Activated T-helper 1 cell treated with anti-CD3 and anti-CD28 coated beads, Interleukin-12 subunit alpha, Interleukin-12 subunit beta, Interleukin-2, Interleukin-4 antibody, amounts not matched to agents 30 ng/mL and 10 ng/mL and 1 ng/mL, durations not matched to agents 14 hours and 24 hours and 36 hours (primary cell): Measurements from ENCODE around the gene TMEM143. TPM values are rescaled to one million over a fixed set of nuclear protein-coding genes. Genes with fewer than 3 reads are reported as not detected.

Source experiments
- DNase-seq: peaks from one replicate; pipeline ENCODE4 v3.0.0; 2021; ENCODE audit warnings: low spot score
- H3K27ac Mint-ChIP-seq: one replicate; pipeline ENCODE4 v1.8.0; 2021; ENCODE audit warnings: mild to moderate bottlenecking, mixed read lengths
- H3K27me3 Mint-ChIP-seq: one replicate; pipeline ENCODE4 v1.8.0; 2022; ENCODE audit warnings: mild to moderate bottlenecking, moderate library complexity, mixed read lengths; ENCODE audit not compliant: insufficient read depth
- H3K36me3 Mint-ChIP-seq: one replicate; pipeline ENCODE4 v1.8.0; 2021; ENCODE audit warnings: low read depth, mixed read lengths
- H3K4me1 Mint-ChIP-seq: one replicate; pipeline ENCODE4 v1.8.0; 2021; ENCODE audit warnings: low read depth, mixed read lengths
- H3K4me3 Mint-ChIP-seq: one replicate; pipeline ENCODE4 v1.8.0; 2021; ENCODE audit warnings: mild to moderate bottlenecking, moderate library complexity, mixed read lengths
- H3K9me3 Mint-ChIP-seq: one replicate; pipeline ENCODE4 v1.8.0; 2021; ENCODE audit warnings: mixed read lengths
- intact Hi-C: fragments of 100-400 bp; cut with micrococcal nuclease; formaldehyde crosslinking; loops from one replicate; pipeline ENCODE4 v1.15.1; 2024
- total RNA-seq: library from RNA; stranded (reverse); gene quantifications from 2 replicates; pipeline ENCODE4 v1.2.3, GENCODE V29; 2022

Gene TMEM143
- total RNA-seq, 1 donor from 2014 or later = 14.9 TPM

DNA sequence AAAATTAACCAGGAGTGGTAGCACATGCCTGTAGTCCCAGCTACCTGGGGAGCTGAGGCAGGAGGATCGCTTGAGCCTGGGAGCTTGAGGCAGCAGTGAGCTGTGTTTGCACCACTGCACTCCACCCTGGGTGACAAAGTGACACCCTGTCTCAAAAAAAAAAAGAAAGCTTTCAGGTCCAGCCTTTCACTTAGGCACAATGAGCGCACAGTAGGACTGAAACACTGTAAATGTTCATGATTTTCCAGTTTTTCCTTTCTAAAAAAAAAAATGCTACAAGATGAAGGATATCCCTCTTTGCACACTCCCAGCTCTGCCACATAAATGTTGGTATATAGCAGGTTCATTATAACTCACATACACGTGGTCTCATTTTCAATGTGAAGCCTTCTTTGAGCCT is 76.0 kb downstream of the TMEM143 start:
- Mint-ChIP-seq H3K27ac (no peak overlapping the region), H3K36me3 (no peaks in the 10 kb centered on the region), H3K4me3 (no peak overlapping the region), H3K27me3 (peaks cover 12% of the 10 kb centered on the region), H3K9me3 (no peaks in the 10 kb centered on the region), H3K4me1 (peaks cover 7% of the 10 kb centered on the region)
- intact Hi-C loops = no loop called here
- DNase-seq = no peak

DNA sequence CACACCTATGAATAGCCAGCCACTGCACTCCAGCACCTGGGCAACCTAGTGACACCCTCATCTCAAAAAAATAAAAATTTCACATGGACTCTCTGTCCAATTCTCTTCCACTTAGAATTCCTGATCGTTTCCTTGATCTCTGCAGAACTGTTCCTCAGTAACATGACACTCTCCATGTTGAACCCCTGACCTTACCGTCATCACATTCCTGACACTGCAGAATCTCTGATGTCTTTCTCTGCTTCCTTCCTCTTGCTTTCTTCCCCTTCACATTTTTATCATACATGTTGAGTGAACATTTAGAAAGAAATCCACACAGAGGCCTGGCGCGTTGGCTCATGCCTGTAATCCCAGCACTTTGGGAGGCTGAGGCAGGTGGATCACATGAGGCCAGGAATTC is 78.8 kb downstream of the TMEM143 start:
- H3K27ac Mint-ChIP-seq = no peak overlapping the region
- intact Hi-C loops = no loop called here
- no peaks in the 10 kb centered on the region for H3K4me1 Mint-ChIP-seq
- no peak overlapping the region for H3K4me3 Mint-ChIP-seq
- no peaks in the 10 kb centered on the region for H3K36me3 Mint-ChIP-seq
- no peak for DNase-seq
- no peaks in the 10 kb centered on the region for H3K9me3 Mint-ChIP-seq
- H3K27me3 Mint-ChIP-seq = peaks cover 3% of the 10 kb centered on the region

DNA sequence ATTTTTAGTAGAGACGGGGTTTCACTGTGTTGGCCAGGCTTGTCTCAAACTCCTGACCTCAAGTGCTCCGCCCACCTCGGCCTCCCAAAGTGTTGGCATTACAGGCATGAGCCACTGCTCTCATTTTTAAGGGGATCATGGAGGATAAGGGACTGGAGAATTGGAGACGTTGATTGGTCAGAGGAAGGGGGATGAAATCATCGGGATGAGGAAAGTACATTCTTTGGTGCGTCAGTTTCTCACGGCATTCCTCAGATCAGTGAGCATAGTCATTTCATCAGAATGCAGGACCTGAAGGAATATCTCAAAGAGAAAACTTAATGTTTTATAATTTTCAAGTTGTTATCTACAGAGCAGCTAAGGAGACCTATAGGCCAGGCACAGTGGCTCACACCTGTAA is 79.8 kb downstream of the TMEM143 start:
- no peak for DNase-seq
- no peak overlapping the region for H3K27ac Mint-ChIP-seq
- no peaks in the 10 kb centered on the region for H3K4me1 Mint-ChIP-seq
- intact Hi-C loops = no loop called here
- H3K4me3 Mint-ChIP-seq = no peak overlapping the region
- no peaks in the 10 kb centered on the region for H3K27me3 Mint-ChIP-seq
- H3K9me3 Mint-ChIP-seq = no peaks in the 10 kb centered on the region
- H3K36me3 Mint-ChIP-seq = no peaks in the 10 kb centered on the region

Other genes starting within 250 kb of the TMEM143 start
- 133 and 140 TPM in 2 replicates for gene LIG1, start 193.6 kb downstream of the TMEM143 start, total RNA-seq
- 8.4 and 9.5 TPM in 2 replicates for gene ZSWIM9, start 193.3 kb downstream of the TMEM143 start, total RNA-seq
- 117 and 130 TPM in 2 replicates for gene CARD8, start 108.0 kb downstream of the TMEM143 start, total RNA-seq
- 0.37 and 0.41 TPM in 2 replicates for gene ZNF114, start 93.9 kb downstream of the TMEM143 start, total RNA-seq
- 249 and 253 TPM in 2 replicates for gene EMP3, start 38.4 kb downstream of the TMEM143 start, total RNA-seq
- gene SYNGR4, start 427 bp upstream of the TMEM143 start, total RNA-seq = 0.61 TPM in 1 of 2 replicates, not detected in the other
- gene KDELR1, start 27.6 kb upstream of the TMEM143 start, total RNA-seq = 70.9 and 74.2 TPM in 2 replicates
- gene GRIN2D, start 29.7 kb upstream of the TMEM143 start, total RNA-seq = 0.16 and 0.17 TPM in 2 replicates
- 96.0 and 100 TPM in 2 replicates for gene GRWD1, start 82.0 kb upstream of the TMEM143 start, total RNA-seq
- 2.2 and 2.4 TPM in 2 replicates for gene KCNJ14, start 91.6 kb upstream of the TMEM143 start, total RNA-seq
- 35.9 and 37.1 TPM in 2 replicates for gene CYTH2, start 105.4 kb upstream of the TMEM143 start, total RNA-seq
- 2.0 and 3.1 TPM in 2 replicates for gene LMTK3, start 147.9 kb upstream of the TMEM143 start, total RNA-seq
- not detected in 2 replicates for gene SULT2B1, start 188.2 kb upstream of the TMEM143 start, total RNA-seq
- not detected in 2 replicates for gene SPACA4, start 242.8 kb upstream of the TMEM143 start, total RNA-seq